ENCODE results near the gene GALNS.

Gene GALNS, protein sequence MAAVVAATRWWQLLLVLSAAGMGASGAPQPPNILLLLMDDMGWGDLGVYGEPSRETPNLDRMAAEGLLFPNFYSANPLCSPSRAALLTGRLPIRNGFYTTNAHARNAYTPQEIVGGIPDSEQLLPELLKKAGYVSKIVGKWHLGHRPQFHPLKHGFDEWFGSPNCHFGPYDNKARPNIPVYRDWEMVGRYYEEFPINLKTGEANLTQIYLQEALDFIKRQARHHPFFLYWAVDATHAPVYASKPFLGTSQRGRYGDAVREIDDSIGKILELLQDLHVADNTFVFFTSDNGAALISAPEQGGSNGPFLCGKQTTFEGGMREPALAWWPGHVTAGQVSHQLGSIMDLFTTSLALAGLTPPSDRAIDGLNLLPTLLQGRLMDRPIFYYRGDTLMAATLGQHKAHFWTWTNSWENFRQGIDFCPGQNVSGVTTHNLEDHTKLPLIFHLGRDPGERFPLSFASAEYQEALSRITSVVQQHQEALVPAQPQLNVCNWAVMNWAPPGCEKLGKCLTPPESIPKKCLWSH

DNA sequence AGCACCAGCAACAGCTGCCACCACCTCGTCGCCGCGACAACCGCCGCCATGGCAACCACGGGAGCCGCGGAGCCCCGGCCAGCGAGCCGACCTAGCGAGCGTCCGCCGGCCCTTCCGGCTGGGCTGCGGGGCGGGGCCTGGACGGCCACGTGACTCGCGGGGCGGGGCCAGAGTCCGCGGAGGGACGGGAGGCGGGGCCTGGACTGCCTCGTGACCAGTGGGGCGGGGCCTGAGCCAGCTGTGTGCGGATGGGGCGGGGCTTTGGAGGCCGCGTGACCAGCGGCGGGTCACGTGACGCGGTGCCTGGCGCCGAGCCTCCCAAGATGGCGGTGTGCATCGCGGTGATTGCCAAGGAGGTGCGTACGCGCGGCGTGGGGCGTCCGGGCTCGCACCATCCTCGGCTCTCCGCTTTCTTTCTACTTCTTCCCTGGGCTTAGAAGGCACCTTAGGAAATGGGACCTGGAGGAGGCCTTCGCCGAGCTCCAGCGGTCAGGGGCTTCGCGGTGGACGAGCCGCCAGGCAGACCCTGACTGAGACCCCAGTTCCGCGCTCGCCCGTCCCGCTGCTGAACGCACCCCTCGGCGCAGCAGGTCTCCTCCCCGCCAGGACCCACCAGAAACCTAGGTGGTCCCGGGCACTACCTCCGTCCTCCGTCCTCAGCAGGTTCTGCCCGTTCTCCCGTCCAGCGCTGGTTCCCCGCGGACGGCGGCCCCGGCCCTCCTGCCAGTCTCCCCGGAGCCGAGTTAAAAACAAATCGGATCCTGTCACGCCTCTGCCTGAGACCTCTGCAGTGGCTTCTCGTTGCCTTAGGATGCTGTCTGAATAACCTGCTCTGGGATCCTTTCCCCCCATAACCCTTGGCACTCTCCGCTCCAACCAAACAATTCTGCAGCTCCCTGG, at the start of gene GALNS, which contains the start of gene TRAPPC2L:
Gene GALNS (minus strand): TSS at position 120 of the 900 bp plus-strand sequence. CDS start 70 bp downstream, at position 50.
Gene TRAPPC2L (plus strand): TSS at position 300 of the 900 bp plus-strand sequence. CDS start 24 bp downstream, at position 324.
- Histone ChIP-seq H2AFZ (ENCODE audit: low read length) (no peak within 1 kb of the TSS), H3K27ac (ENCODE audit: low read depth, low read length, poor library complexity, severe bottlenecking) (no peak within 1 kb of the TSS), H3K9ac (ENCODE audit: low read length) (peak within 1 kb of the TSS; percentile 75), H3K9me2 (ENCODE audit: low read depth, low read length) (no peaks in the 10 kb centered on the region), H4K20me1 (ENCODE audit: insufficient read depth, low read length) (no peaks in the 10 kb centered on the region), H3F3A (ENCODE audit: insufficient read depth, low read length) (no peaks in the 10 kb centered on the region), H3K4me2 (ENCODE audit: low read length) (peak within 1 kb of the TSS; percentile 80), H3K4me1 (ENCODE audit: insufficient read depth, low read length, severe bottlenecking) (peaks cover 33% of the 10 kb centered on the region), H3K9me3 (ENCODE audit: low read length) (no peaks in the 10 kb centered on the region), H3K4me3 (ENCODE audit: low read depth, low read length, poor library complexity, severe bottlenecking) (peak within 1 kb of the TSS; percentile 85), H3K36me3 (ENCODE audit: insufficient read depth, low read length) (peaks cover 27% of the 10 kb centered on the region), H3K79me2 (ENCODE audit: insufficient read depth, low read length) (no peaks in the 10 kb centered on the region), H3K27me3 (ENCODE audit: insufficient read depth, low read length) (no peaks in the 10 kb centered on the region)
- TF ChIP-seq, protein P1, sequence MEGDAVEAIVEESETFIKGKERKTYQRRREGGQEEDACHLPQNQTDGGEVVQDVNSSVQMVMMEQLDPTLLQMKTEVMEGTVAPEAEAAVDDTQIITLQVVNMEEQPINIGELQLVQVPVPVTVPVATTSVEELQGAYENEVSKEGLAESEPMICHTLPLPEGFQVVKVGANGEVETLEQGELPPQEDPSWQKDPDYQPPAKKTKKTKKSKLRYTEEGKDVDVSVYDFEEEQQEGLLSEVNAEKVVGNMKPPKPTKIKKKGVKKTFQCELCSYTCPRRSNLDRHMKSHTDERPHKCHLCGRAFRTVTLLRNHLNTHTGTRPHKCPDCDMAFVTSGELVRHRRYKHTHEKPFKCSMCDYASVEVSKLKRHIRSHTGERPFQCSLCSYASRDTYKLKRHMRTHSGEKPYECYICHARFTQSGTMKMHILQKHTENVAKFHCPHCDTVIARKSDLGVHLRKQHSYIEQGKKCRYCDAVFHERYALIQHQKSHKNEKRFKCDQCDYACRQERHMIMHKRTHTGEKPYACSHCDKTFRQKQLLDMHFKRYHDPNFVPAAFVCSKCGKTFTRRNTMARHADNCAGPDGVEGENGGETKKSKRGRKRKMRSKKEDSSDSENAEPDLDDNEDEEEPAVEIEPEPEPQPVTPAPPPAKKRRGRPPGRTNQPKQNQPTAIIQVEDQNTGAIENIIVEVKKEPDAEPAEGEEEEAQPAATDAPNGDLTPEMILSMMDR (IDR thresholded peaks at IDR 0.05; ENCODE audit: low read length), result no peak
- no peak for TF ChIP-seq EZH2 (IDR thresholded peaks at IDR 0.05; ENCODE audit: borderline replicate concordance, low read length)

DNA sequence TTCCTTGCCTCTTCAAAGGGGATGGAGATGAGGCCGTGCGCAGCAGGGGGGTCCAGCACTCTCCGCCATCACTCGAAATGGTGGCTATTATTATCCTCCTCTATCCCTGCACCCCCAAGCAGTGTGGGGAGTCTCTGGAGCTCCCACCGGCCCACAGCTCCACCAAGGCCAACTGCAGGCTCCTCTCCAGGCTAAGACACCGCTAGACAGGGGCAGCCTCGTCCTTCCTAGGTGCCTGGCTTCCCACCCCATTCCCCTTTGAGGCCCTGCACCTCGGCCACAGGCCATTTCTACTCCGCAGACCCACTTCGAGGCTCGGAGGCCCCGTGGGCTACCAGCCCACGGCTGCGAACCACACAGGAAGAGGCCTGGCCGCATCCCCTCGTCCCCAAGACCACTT, 49.3 kb upstream of the GALNS start:
- Histone ChIP-seq H3K9me2 (ENCODE audit: low read depth, low read length) (no peaks in the 10 kb centered on the region), H3K4me3 (ENCODE audit: low read depth, low read length, poor library complexity, severe bottlenecking) (no peak overlapping the region), H3K27ac (ENCODE audit: low read depth, low read length, poor library complexity, severe bottlenecking) (no peak overlapping the region), H3K4me2 (ENCODE audit: low read length) (no peak overlapping the region), H3K36me3 (ENCODE audit: insufficient read depth, low read length) (no peaks in the 10 kb centered on the region), H3K4me1 (ENCODE audit: insufficient read depth, low read length, severe bottlenecking) (no peaks in the 10 kb centered on the region), H3F3A (ENCODE audit: insufficient read depth, low read length) (no peaks in the 10 kb centered on the region), H3K27me3 (ENCODE audit: insufficient read depth, low read length) (no peaks in the 10 kb centered on the region), H3K9ac (ENCODE audit: low read length) (no peak overlapping the region), H4K20me1 (ENCODE audit: insufficient read depth, low read length) (no peaks in the 10 kb centered on the region), H3K79me2 (ENCODE audit: insufficient read depth, low read length) (no peaks in the 10 kb centered on the region), H3K9me3 (ENCODE audit: low read length) (no peaks in the 10 kb centered on the region), H2AFZ (ENCODE audit: low read length) (no peak overlapping the region)
- TF ChIP-seq, protein P1 (IDR thresholded peaks at IDR 0.05; ENCODE audit: low read length), result no peak
- TF ChIP-seq EZH2 (IDR thresholded peaks at IDR 0.05; ENCODE audit: borderline replicate concordance, low read length), result no peak

DNA sequence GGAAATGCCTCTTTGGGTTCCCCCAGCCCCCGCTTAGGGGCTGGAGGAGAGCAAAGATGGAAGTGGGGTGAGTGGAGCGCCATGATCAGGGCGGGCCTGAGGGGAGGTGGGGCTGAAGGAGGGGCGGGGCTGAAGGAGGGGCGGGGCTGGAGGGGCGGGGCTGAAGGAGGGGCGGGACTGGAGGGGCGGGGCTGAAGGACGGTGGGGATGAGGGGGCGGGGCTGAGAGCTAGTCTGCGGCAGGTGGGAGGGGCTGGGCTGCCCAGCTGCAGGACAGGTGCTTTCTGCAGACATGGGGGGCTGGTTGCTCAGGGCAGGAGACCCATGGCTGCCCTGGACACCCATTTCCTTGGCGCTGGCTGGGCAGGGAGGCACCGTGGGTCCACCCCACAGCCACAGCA, 48.8 kb upstream of the GALNS start:
- no peak overlapping the region for H3K27ac ChIP-seq (ENCODE audit: low read depth, low read length, poor library complexity, severe bottlenecking)
- H3K4me3 ChIP-seq (ENCODE audit: low read depth, low read length, poor library complexity, severe bottlenecking), result no peak overlapping the region
- H3K4me2 ChIP-seq (ENCODE audit: low read length), result no peak overlapping the region
- H3F3A ChIP-seq (ENCODE audit: insufficient read depth, low read length), result no peaks in the 10 kb centered on the region
- H3K9me3 ChIP-seq (ENCODE audit: low read length), result no peaks in the 10 kb centered on the region
- H3K79me2 ChIP-seq (ENCODE audit: insufficient read depth, low read length), result no peaks in the 10 kb centered on the region
- no peaks in the 10 kb centered on the region for H3K36me3 ChIP-seq (ENCODE audit: insufficient read depth, low read length)
- H3K4me1 ChIP-seq (ENCODE audit: insufficient read depth, low read length, severe bottlenecking), result no peaks in the 10 kb centered on the region
- no peak for TF ChIP-seq EZH2 (IDR thresholded peaks at IDR 0.05; ENCODE audit: borderline replicate concordance, low read length)
- TF ChIP-seq, protein P1 (IDR thresholded peaks at IDR 0.05; ENCODE audit: low read length), result no peak
- no peaks in the 10 kb centered on the region for H4K20me1 ChIP-seq (ENCODE audit: insufficient read depth, low read length)
- H3K9me2 ChIP-seq (ENCODE audit: low read depth, low read length), result no peaks in the 10 kb centered on the region
- no peak overlapping the region for H3K9ac ChIP-seq (ENCODE audit: low read length)
- H2AFZ ChIP-seq (ENCODE audit: low read length), result no peak overlapping the region
- no peaks in the 10 kb centered on the region for H3K27me3 ChIP-seq (ENCODE audit: insufficient read depth, low read length)

All from OCI-LY1 (cell line).